Small intestine (tissue), 7 donors: ENCODE data around the gene LIPE. TPM values are rescaled to one million over a fixed set of nuclear protein-coding genes. Genes with fewer than 3 reads are reported as not detected.

Source experiments
- DNase-seq, 2 donors: peaks; one replicate each; pipeline versions ENCODE4 v3.0.0 to v3.0.0-alpha.2; 2013
- FAIRE-seq: peaks from 2 replicates; lab custom pipeline; 2012; peaks lifted over from hg19 to GRCh38; lab: Jason Lieb, UNC
- H3K27ac ChIP-seq, 3 donors: one replicate each; pipeline ENCODE4 v1.5.1; 2013; ENCODE audit warnings: low read length in 2 of 3, mild to moderate bottlenecking in 2 of 3, control low read depth in 1 of 3, inconsistent platforms in 1 of 3, low read depth in 1 of 3, moderate library complexity in 1 of 3
- H3K27me3 ChIP-seq, 3 donors: one replicate each; pipeline ENCODE4 v1.6.1; 2013; ENCODE audit warnings: low read length in 3 of 3, inconsistent platforms in 1 of 3; ENCODE audit not compliant: control insufficient read depth in 3 of 3, insufficient read depth in 3 of 3
- H3K36me3 ChIP-seq, 3 donors: one replicate each; pipeline ENCODE4 v1.6.1; 2013; ENCODE audit warnings: low read length in 3 of 3, inconsistent platforms in 1 of 3, low read depth in 1 of 3, mild to moderate bottlenecking in 1 of 3, moderate library complexity in 1 of 3; ENCODE audit not compliant: control insufficient read depth in 3 of 3, insufficient read depth in 2 of 3
- H3K4me1 ChIP-seq, 3 donors: one replicate each; pipeline ENCODE4 v1.6.1; 2013; ENCODE audit warnings: low read length in 2 of 3, inconsistent platforms in 1 of 3, low read depth in 1 of 3, mild to moderate bottlenecking in 1 of 3, moderate library complexity in 1 of 3; ENCODE audit not compliant: control insufficient read depth in 3 of 3, insufficient read depth in 2 of 3
- H3K4me3 ChIP-seq, 3 donors: one replicate each; pipeline ENCODE4 v1.5.1; 2013; ENCODE audit warnings: low read length in 3 of 3, control low read depth in 1 of 3, inconsistent platforms in 1 of 3, low read depth in 1 of 3, mild to moderate bottlenecking in 1 of 3, moderate library complexity in 1 of 3
- H3K9me3 ChIP-seq, 2 donors: one replicate each; pipeline ENCODE4 v1.6.1; 2013; ENCODE audit warnings: low read depth in 1 of 2, low read length in 1 of 2; ENCODE audit not compliant: control insufficient read depth in 2 of 2, insufficient read depth in 1 of 2
- WGBS, 3 donors: extraction: QIAGEN DNeasy Blood & Tissue Kit; methylation state at CpG; one replicate each; pipeline ENCODE4 v1.1.7; 2013; 5-methylcytosine and 5-hydroxymethylcytosine counted together
- polyA plus RNA-seq, 4 donors: library from polyadenylated mRNA; stranded (reverse) in 3 of 4; unstranded in 1 of 4; fragments of 200-250 nt in 3 of 4; fragments of 120-200 nt in 1 of 4; gene quantifications; one replicate each; pipeline versions ENCODE4 v1.2.1 to v1.2.3, GENCODE V29; 2013
- donor health status: healthy with polysubstance abuse.
- donor health status: control.
- donor health status: control.
- donor health status: Bipolar disorder and iron deficiency.
- donor health status: healthy.

Gene LIPE
- polyA plus RNA-seq, 4 donors: 10.1 to 40.2 (median 19.7) TPM

GRCh38 chr19:42440357-42441048, 13.3 kb upstream of the LIPE start:
- no peaks in the 10 kb centered on the region for H3K36me3 ChIP-seq
- H3K4me1 ChIP-seq: peaks cover 0 to 39% (median 2%) of the 10 kb centered on the region in 3 donors
- no peak for FAIRE-seq
- no peaks in the 10 kb centered on the region for H3K27me3 ChIP-seq
- peak; percentile 74 to 88 for DNase-seq
- H3K4me3 ChIP-seq: no peak overlapping the region
- 26 to 32% (median 28%) methylated on average over 16 of the region's 16 CpGs for WGBS, 3 donors
- H3K9me3 ChIP-seq: no peaks in the 10 kb centered on the region
- H3K27ac ChIP-seq: no peak overlapping the region

- H3K4me3 ChIP-seq: no peak overlapping the region
- H3K4me1 ChIP-seq: peaks cover 0 to 20% (median 3%) of the 10 kb centered on the region in 3 donors
- H3K9me3 ChIP-seq: no peaks in the 10 kb centered on the region
- no peak for DNase-seq
- H3K27me3 ChIP-seq: no peaks in the 10 kb centered on the region
- 78 to 80% (median 78%) methylated on average over 3 of the region's 3 CpGs for WGBS, 3 donors
- no peak overlapping the region for H3K27ac ChIP-seq
- no peak for FAIRE-seq
- no peaks in the 10 kb centered on the region for H3K36me3 ChIP-seq
These were observed 8.8 kb upstream of the LIPE start for GRCh38 chr19:42436006-42436405.

- 88 to 94% (median 93%) methylated on average over 6 of the region's 6 CpGs for WGBS, 3 donors
- Histone ChIP-seq H3K36me3 (no peaks in the 10 kb centered on the region), H3K27me3 (no peaks in the 10 kb centered on the region), H3K4me1 (peaks cover 0 to 13% (median 3%) of the 10 kb centered on the region in 3 donors), H3K27ac (no peak overlapping the region), H3K9me3 (no peaks in the 10 kb centered on the region), H3K4me3 (no peak overlapping the region)
- DNase-seq: no peak
- no peak for FAIRE-seq
These were observed 8.1 kb upstream of the LIPE start for GRCh38 chr19:42435316-42435715.

- Histone ChIP-seq H3K4me3 (no peak overlapping the region), H3K9me3 (no peaks in the 10 kb centered on the region), H3K4me1 (peaks cover 0 to 11% (median 3%) of the 10 kb centered on the region in 3 donors), H3K27me3 (no peaks in the 10 kb centered on the region), H3K36me3 (no peaks in the 10 kb centered on the region), H3K27ac (peak overlapping the region; percentile 27 to 63 (median 45))
- 28 to 40% (median 32%) methylated on average over 9 of the region's 9 CpGs for WGBS, 3 donors
- DNase-seq (peak; percentile 94), FAIRE-seq (no peak)
These were observed 6.5 kb upstream of the LIPE start for GRCh38 chr19:42433503-42434260.

GRCh38 chr19:42431486-42431885, 4.3 kb upstream of the LIPE start:
- Histone ChIP-seq H3K4me1 (peaks cover 0 to 8% (median 3%) of the 10 kb centered on the region in 3 donors), H3K4me3 (no peak overlapping the region), H3K36me3 (no peaks in the 10 kb centered on the region), H3K27ac (no peak overlapping the region), H3K27me3 (no peaks in the 10 kb centered on the region), H3K9me3 (no peaks in the 10 kb centered on the region)
- WGBS, 3 donors: 91 to 97% (median 95%) methylated on average over 1 of the region's 1 CpG
- FAIRE-seq (no peak), DNase-seq (no peak)

GRCh38 chr19:42428676-42429075, 1.5 kb upstream of the LIPE start:
- no peaks in the 10 kb centered on the region for H3K27me3 ChIP-seq
- FAIRE-seq (no peak), DNase-seq (no peak)
- H3K27ac ChIP-seq: no peak overlapping the region
- no peaks in the 10 kb centered on the region for H3K36me3 ChIP-seq
- peaks cover 0 to 7% of the 10 kb centered on the region in 2 donors for H3K9me3 ChIP-seq
- WGBS, 3 donors: 84 to 91% (median 90%) methylated on average over 3 of the region's 3 CpGs
- H3K4me3 ChIP-seq: no peak overlapping the region
- H3K4me1 ChIP-seq: peaks cover 0 to 22% (median 3%) of the 10 kb centered on the region in 3 donors

GRCh38 chr19:42426643-42427042, 545 bp downstream of the LIPE start:
- no peak for FAIRE-seq
- 93 to 97% (median 97%) methylated on average over 3 of the region's 3 CpGs for WGBS, 3 donors
- Histone ChIP-seq H3K4me1 (peaks cover 3 to 27% (median 10%) of the 10 kb centered on the region in 3 donors), H3K9me3 (peaks cover 0 to 7% of the 10 kb centered on the region in 2 donors), H3K27me3 (no peaks in the 10 kb centered on the region), H3K27ac (no peak overlapping the region), H3K4me3 (no peak overlapping the region), H3K36me3 (no peaks in the 10 kb centered on the region)
- no peak for DNase-seq

- Histone ChIP-seq H3K27me3 (no peaks in the 10 kb centered on the region), H3K4me1 (peaks cover 3 to 39% (median 10%) of the 10 kb centered on the region in 3 donors), H3K36me3 (peaks cover 0 to 5% (median 0%) of the 10 kb centered on the region in 3 donors), H3K27ac (no peak overlapping the region), H3K9me3 (peaks cover 0 to 7% of the 10 kb centered on the region in 2 donors), H3K4me3 (no peak overlapping the region)
- DNase-seq (no peak), FAIRE-seq (no peak)
- WGBS, 3 donors: 36 to 75% (median 53%) methylated on average over 13 of the region's 13 CpGs
These were observed 2.5 kb downstream of the LIPE start for GRCh38 chr19:42424712-42425131.
